MCF 10A (cell line): ENCODE data around the gene CDC25B. TPM values are rescaled to one million over a fixed set of nuclear protein-coding genes. Genes with fewer than 3 reads are reported as not detected.

ENCODE experiments used
- BruUV-seq: library from RNA; stranded (reverse); fragments of 400-500 nt; replicated peaks from 2 replicates; lab custom pipeline; 2021; lab: Mats Ljungman, UMichigan
- CTCF ChIA-PET: fragments of 300-600 bp; sonication (Branson Sonifier 250); formaldehyde crosslinking; extraction: SDS; loops from one replicate; lab custom pipeline; 2021; ENCODE audit warnings: antibody characterized with exemption, inconsistent platforms; lab: Yijun Ruan, JAX
- POLR2A ChIA-PET: fragments of 300-600, 350-650 bp; sonication (Branson Sonifier 250); formaldehyde crosslinking; extraction: SDS; loops from one replicate; lab custom pipeline; 2020; ENCODE audit warnings: antibody characterized with exemption, inconsistent platforms; lab: Yijun Ruan, JAX
- DNase-seq: peaks from one replicate; pipeline ENCODE4 v3.0.0-alpha.2; 2018; ENCODE audit not compliant: unreplicated experiment
- H3K27ac Mint-ChIP-seq: one replicate; pipeline ENCODE4 v1.8.0; 2022; ENCODE audit warnings: mild to moderate bottlenecking, low read depth, mixed read lengths; ENCODE audit not compliant: unreplicated experiment
- H3K27me3 Mint-ChIP-seq: one replicate; pipeline ENCODE4 v1.8.0; 2022; ENCODE audit warnings: mixed read lengths; ENCODE audit not compliant: insufficient read depth, unreplicated experiment
- H3K36me3 Mint-ChIP-seq: one replicate; pipeline ENCODE4 v1.8.0; 2022; ENCODE audit warnings: mild to moderate bottlenecking, moderate library complexity, mixed read lengths; ENCODE audit not compliant: insufficient read depth, unreplicated experiment
- H3K4me1 Mint-ChIP-seq: one replicate; pipeline ENCODE4 v1.8.0; 2022; ENCODE audit warnings: mixed read lengths; ENCODE audit not compliant: insufficient read depth, unreplicated experiment
- H3K4me3 Mint-ChIP-seq: one replicate; pipeline ENCODE4 v1.8.0; 2022; ENCODE audit warnings: mild to moderate bottlenecking, moderate library complexity, mixed read lengths; ENCODE audit not compliant: unreplicated experiment
- H3K9me3 Mint-ChIP-seq: one replicate; pipeline ENCODE4 v1.8.0; 2022; ENCODE audit warnings: mixed read lengths; ENCODE audit not compliant: unreplicated experiment
- CTCF ChIP-seq: fragments of 200-600 bp; IDR thresholded peaks from one replicate; pipeline ENCODE4 v1.8.0; 2022; ENCODE audit warnings: antibody characterized with exemption, mild to moderate bottlenecking; ENCODE audit not compliant: unreplicated experiment
- intact Hi-C: fragments of 100-400 bp; cut with micrococcal nuclease; formaldehyde crosslinking; loops from 2 replicates; pipeline ENCODE4 v1.14.1; 2022
- total RNA-seq: library from RNA; stranded (reverse); gene quantifications from 2 replicates; pipeline ENCODE4 v1.2.3, GENCODE V29; 2022

Gene CDC25B
- total RNA-seq, 1 experiment from 2014 or later: 134 TPM

GRCh38 chr20:3794701-3795420, 1.2 kb upstream of the CDC25B start:
- no peak for TF ChIP-seq CTCF
- no peaks in the 10 kb centered on the region for H3K9me3 Mint-ChIP-seq
- peak overlapping the region; percentile 79 for H3K27ac Mint-ChIP-seq
- no peaks in the 10 kb centered on the region for H3K27me3 Mint-ChIP-seq
- no TSS peak for BruUV-seq
- H3K36me3 Mint-ChIP-seq: peaks cover 28% of the 10 kb centered on the region
- peak overlapping the region; percentile 97 for H3K4me3 Mint-ChIP-seq
- ChIA-PET CTCF (interaction anchor here (0.7 to 2.2 kb wide), 10 partner anchors 8 to 41 kb away, joined by 3 to 11 read pairs (median 4); partner anchors contain the start of genes AP5S1 and CENPB), POLR2A (interaction anchor here (1.6 to 3.2 kb wide), 4 partner anchors 9 to 50 kb away, joined by 4 to 36 read pairs (median 15); partner anchors contain the start of genes AP5S1 and CENPB)
- no peak for DNase-seq
- H3K4me1 Mint-ChIP-seq: peaks cover 18% of the 10 kb centered on the region
- intact Hi-C loops: no loop called here

- no peaks in the 10 kb centered on the region for H3K27me3 Mint-ChIP-seq
- no peak for TF ChIP-seq CTCF
- POLR2A ChIA-PET: interaction anchor here (0.6 to 3.2 kb wide), 11 partner anchors 11 to 306 kb away, joined by 3 to 36 read pairs (median 4); partner anchors contain the start of genes ADISSP, AP5S1 and CENPB
Measured at GRCh38 chr20:3796477-3797225, 541 bp downstream of the CDC25B start.

GRCh38 chr20:3797226-3797545, 1.1 kb downstream of the CDC25B start:
- intact Hi-C loops: loop anchor here (1.0 kb wide), 1 partner anchor 14 kb away; no protein-coding TSS in a partner anchor
- Mint-ChIP-seq H3K27ac (peak overlapping the region; percentile 94), H3K36me3 (peaks cover 51% of the 10 kb centered on the region), H3K9me3 (no peaks in the 10 kb centered on the region), H3K27me3 (no peaks in the 10 kb centered on the region), H3K4me1 (peaks cover 26% of the 10 kb centered on the region), H3K4me3 (peak overlapping the region; percentile 97)
- POLR2A ChIA-PET: interaction anchor here (0.6 to 3.2 kb wide), 4 partner anchors 21 to 250 kb away, joined by 3 to 36 read pairs (median 4); partner anchors contain the start of gene AP5S1
- BruUV-seq: TSS peak; percentile 41
- CTCF ChIA-PET: interaction anchor here (1.0 to 1.7 kb wide), 2 partner anchors 10 to 21 kb away, joined by 6 to 8 read pairs; no protein-coding TSS in a partner anchor
- TF ChIP-seq CTCF: no peak
- DNase-seq: peak; percentile 41

More at GRCh38 chr20:3796477-3797225, 541 bp downstream of the CDC25B start:
- Mint-ChIP-seq H3K4me3 (peak overlapping the region; percentile 97), H3K36me3 (peaks cover 46% of the 10 kb centered on the region), H3K4me1 (peaks cover 25% of the 10 kb centered on the region), H3K9me3 (no peaks in the 10 kb centered on the region), H3K27ac (peak overlapping the region; percentile 94)
- DNase-seq: peak; percentile 39
- BruUV-seq: no TSS peak
- CTCF ChIA-PET: interaction anchor here (1.0 to 2.2 kb wide), 7 partner anchors 8 to 24 kb away, joined by 5 to 11 read pairs (median 6); partner anchors contain the start of gene AP5S1
- intact Hi-C loops: loop anchor here (1.0 kb wide), 2 partner anchors 15 to 24 kb away; partner anchors contain the start of gene AP5S1
